ENCODE measurements around the gene HOXD8.

Gene HOXD8

GRCh38 chr2:176082824-176083751 is 46.4 kb upstream of the HOXD8 start:
- DNase-seq (ENCODE audit: low read depth): no peak
- H3K4me3 ChIP-seq (ENCODE audit: control insufficient read depth, low read depth, low read length): no peak overlapping the region
- no peak for TF ChIP-seq CTCF (conservative IDR thresholded peaks at IDR 0.05; ENCODE audit: control insufficient read depth, insufficient read depth, low read depth, low read length)

GRCh38 chr2:176083796-176084261 is 45.7 kb upstream of the HOXD8 start, which contains the start of gene EVX2:
Gene EVX2, minus strand, starts transcription at chr2:176083962. Its CDS starts 186 bp downstream, at chr2:176083776.
- no peak for DNase-seq (ENCODE audit: low read depth)
- TF ChIP-seq CTCF (conservative IDR thresholded peaks at IDR 0.05; ENCODE audit: control insufficient read depth, insufficient read depth, low read depth, low read length): no peak
- no peak within 1 kb of the TSS for H3K4me3 ChIP-seq (ENCODE audit: control insufficient read depth, low read depth, low read length)

GRCh38 chr2:176084611-176085119 is 44.8 kb upstream of the HOXD8 start:
- H3K4me3 ChIP-seq (ENCODE audit: control insufficient read depth, low read depth, low read length): no peak overlapping the region
- no peak for DNase-seq (ENCODE audit: low read depth)
- no peak for TF ChIP-seq CTCF (conservative IDR thresholded peaks at IDR 0.05; ENCODE audit: control insufficient read depth, insufficient read depth, low read depth, low read length)

GRCh38 chr2:176085120-176085788 is 44.3 kb upstream of the HOXD8 start:
- DNase-seq (ENCODE audit: low read depth): no peak
- no peak for TF ChIP-seq CTCF (conservative IDR thresholded peaks at IDR 0.05; ENCODE audit: control insufficient read depth, insufficient read depth, low read depth, low read length)
- no peak overlapping the region for H3K4me3 ChIP-seq (ENCODE audit: control insufficient read depth, low read depth, low read length)

- DNase-seq (ENCODE audit: low read depth): peak; percentile 38
- no peak overlapping the region for H3K4me3 ChIP-seq (ENCODE audit: control insufficient read depth, low read depth, low read length)
- peak; percentile 43 for TF ChIP-seq CTCF (conservative IDR thresholded peaks at IDR 0.05; ENCODE audit: control insufficient read depth, insufficient read depth, low read depth, low read length)
These were observed 43.4 kb upstream of the HOXD8 start for GRCh38 chr2:176085861-176086771.

Measured in fibroblast of mammary gland (primary cell).